Liver (tissue), 9 donors: ENCODE data around the gene TCERG1L. TPM values are rescaled to one million over a fixed set of nuclear protein-coding genes. Genes with fewer than 3 reads are reported as not detected.

Experiments
- DNase-seq: peaks from one replicate; pipeline ENCODE4 v3.0.0-alpha.2; 2017; ENCODE audit warnings: low spot score
- H3K27ac ChIP-seq, 2 donors: one replicate each; pipeline ENCODE4 v1.7.0; 2013; ENCODE audit warnings: inconsistent platforms in 2 of 2, low read length in 2 of 2, control low read depth in 1 of 2, low read depth in 1 of 2, mild to moderate bottlenecking in 1 of 2
- H3K27me3 ChIP-seq, 4 donors: one replicate each; pipeline versions ENCODE4 v1.6.1 to v1.7.0; 2013; ENCODE audit warnings: low read length in 3 of 4, inconsistent platforms in 1 of 4, mild to moderate bottlenecking in 1 of 4, moderate library complexity in 1 of 4; ENCODE audit not compliant: control insufficient read depth in 4 of 4, insufficient read depth in 4 of 4
- H3K36me3 ChIP-seq, 4 donors: one replicate each; pipeline versions ENCODE4 v1.6.1 to v1.7.0; 2013; ENCODE audit warnings: low read length in 3 of 4, mild to moderate bottlenecking in 3 of 4, low read depth in 1 of 4, moderate library complexity in 1 of 4; ENCODE audit not compliant: control insufficient read depth in 4 of 4, insufficient read depth in 3 of 4
- H3K4me1 ChIP-seq, 4 donors: one replicate each; pipeline versions ENCODE4 v1.6.1 to v1.7.0; 2013; ENCODE audit warnings: low read length in 3 of 4, mild to moderate bottlenecking in 3 of 4, moderate library complexity in 1 of 4; ENCODE audit not compliant: control insufficient read depth in 4 of 4, insufficient read depth in 4 of 4
- H3K4me3 ChIP-seq, 3 donors: one replicate each; pipeline versions ENCODE4 v1.6.1 to v1.7.0; 2013; ENCODE audit warnings: low read length in 3 of 3, control low read depth in 1 of 3, low read depth in 1 of 3, mild to moderate bottlenecking in 1 of 3
- H3K9ac ChIP-seq, 2 donors: one replicate each; pipeline ENCODE4 v1.7.0; 2013; ENCODE audit warnings: low read length in 2 of 2, mild to moderate bottlenecking in 2 of 2, moderate library complexity in 2 of 2, control low read depth in 1 of 2, low read depth in 1 of 2
- H3K9me3 ChIP-seq, 4 donors: one replicate each; pipeline versions ENCODE4 v1.6.1 to v1.7.0; 2013; ENCODE audit warnings: low read length in 3 of 4; ENCODE audit not compliant: control insufficient read depth in 4 of 4
- ATF3 ChIP-seq: IDR thresholded peaks from 2 replicates; pipeline ENCODE4 v1.6.1; 2016; ENCODE audit warnings: antibody characterized with exemption
- CTCF ChIP-seq: fragments of 150-350 bp; IDR thresholded peaks from 2 replicates; pipeline ENCODE4 v1.5.1; 2017; ENCODE audit warnings: improper control_type of control experiment, low read depth, low read length; ENCODE audit not compliant: missing input control
- EGR1 ChIP-seq, 2 donors: IDR thresholded peaks; 2 replicates each; pipeline ENCODE4 v1.6.1; 2016 to 2018; ENCODE audit warnings: antibody characterized with exemption in 2 of 2, low read depth in 2 of 2
- FOXA1 ChIP-seq: IDR thresholded peaks from 2 replicates; pipeline ENCODE4 v1.6.1; 2016; ENCODE audit warnings: antibody characterized with exemption
- FOXA2 ChIP-seq: IDR thresholded peaks from 2 replicates; pipeline ENCODE4 v1.6.1; 2016; ENCODE audit warnings: antibody characterized with exemption
- GABPA ChIP-seq, 2 donors: IDR thresholded peaks in 1 of 2; conservative IDR thresholded peaks in 1 of 2; 2 replicates each; pipeline ENCODE4 v1.6.1; 2016; ENCODE audit warnings: antibody characterized with exemption in 2 of 2, mild to moderate bottlenecking in 1 of 2, moderate library complexity in 1 of 2
- HNF4A ChIP-seq, 2 donors: conservative IDR thresholded peaks; 2 replicates each; pipeline ENCODE4 v1.6.1; 2016; ENCODE audit warnings: antibody characterized with exemption in 2 of 2, mild to moderate bottlenecking in 2 of 2
- HNF4G ChIP-seq: IDR thresholded peaks from 2 replicates; pipeline ENCODE4 v1.6.1; 2016; ENCODE audit warnings: antibody characterized with exemption
- JUND ChIP-seq, 2 donors: IDR thresholded peaks; 2 replicates each; pipeline ENCODE4 v1.6.1; 2016; ENCODE audit warnings: antibody characterized with exemption in 2 of 2
- MAX ChIP-seq: IDR thresholded peaks from 2 replicates; pipeline ENCODE4 v1.6.1; 2016; ENCODE audit warnings: antibody characterized with exemption
- RAD21 ChIP-seq, 2 donors: IDR thresholded peaks; 2 replicates each; pipeline ENCODE4 v1.6.1; 2016; ENCODE audit warnings: antibody characterized with exemption in 2 of 2, mild to moderate bottlenecking in 2 of 2
- REST ChIP-seq: IDR thresholded peaks from 2 replicates; pipeline ENCODE4 v1.6.1; 2016; ENCODE audit warnings: antibody characterized with exemption, mild to moderate bottlenecking
- YY1 ChIP-seq: IDR thresholded peaks from 2 replicates; pipeline ENCODE4 v1.6.1; 2016; ENCODE audit warnings: antibody characterized with exemption, mild to moderate bottlenecking
- ZBTB33 ChIP-seq: IDR thresholded peaks from 2 replicates; pipeline ENCODE4 v1.6.1; 2016; ENCODE audit warnings: antibody characterized with exemption
- WGBS: extraction: QIAGEN DNeasy Blood & Tissue Kit; methylation state at CpG from one replicate; pipeline ENCODE4 v1.1.7; 2013; 5-methylcytosine and 5-hydroxymethylcytosine counted together
- polyA plus RNA-seq, 2 donors: library from polyadenylated mRNA; stranded (reverse) in 1 of 2; unstranded in 1 of 2; fragments of 200-250 nt in 1 of 2; fragments of >200 nt in 1 of 2; fragmentation: Nextera tagmentation in 1 of 2; extraction: Ambion mirVana in 1 of 2; gene quantifications; one replicate each; pipeline versions ENCODE4 v1.2.1 to v1.2.3, GENCODE V29; 2013 to 2015
- total RNA-seq, 2 donors: library from RNA; depleted of rRNA; stranded (reverse); fragments of >200 nt; gene quantifications; one replicate each; pipeline ENCODE4 v1.2.3, GENCODE V29; 2014
- donor health status: healthy.
- donor health status: healthy.
- donor health status: healthy.
- donor health status: healthy.
- donor health status: healthy.

TCERG1L gene
- total and polyA plus RNA-seq, 4 donors, result not detected

- Histone ChIP-seq H3K9me3 (no peaks in the 10 kb centered on the region), H3K36me3 (no peaks in the 10 kb centered on the region), H3K9ac (no peak overlapping the region), H3K27ac (no peak overlapping the region), H3K4me1 (no peaks in the 10 kb centered on the region), H3K27me3 (no peaks in the 10 kb centered on the region), H3K4me3 (no peak overlapping the region)
- TF ChIP-seq EGR1 (IDR thresholded peaks at IDR 0.05; ENCODE audit: low read depth in 2 of 2) (no peak), YY1 (no peak), HNF4G (no peak), GABPA (IDR thresholded peaks at IDR 0.05 in 1 of 2, conservative IDR thresholded peaks at IDR 0.05 in 1 of 2) (no peak)
- WGBS, result 83% methylated on average over 9 of the region's 9 CpGs
- no peak for DNase-seq
Measured at GRCh38 chr10:131116991-131117375, 194.5 kb downstream of the TCERG1L start.

- H3K9me3 ChIP-seq, result no peaks in the 10 kb centered on the region
- H3K4me1 ChIP-seq, result no peaks in the 10 kb centered on the region
- no peak overlapping the region for H3K4me3 ChIP-seq
- no peak overlapping the region for H3K9ac ChIP-seq
- TF ChIP-seq HNF4G (no peak), REST (no peak), MAX (no peak), CTCF (no peak), ZBTB33 (no peak), FOXA1 (no peak), FOXA2 (no peak), JUND (IDR thresholded peaks at IDR 0.05) (no peak), YY1 (no peak), HNF4A (conservative IDR thresholded peaks at IDR 0.05) (no peak), RAD21 (IDR thresholded peaks at IDR 0.05) (no peak), ATF3 (no peak), EGR1 (IDR thresholded peaks at IDR 0.05; ENCODE audit: low read depth in 2 of 2) (no peak)
- no peak overlapping the region for H3K27ac ChIP-seq
- H3K27me3 ChIP-seq, result no peaks in the 10 kb centered on the region
- no peak for DNase-seq
- WGBS, result 83% methylated on average over 24 of the region's 24 CpGs
- no peaks in the 10 kb centered on the region for H3K36me3 ChIP-seq
Measured at GRCh38 chr10:131116216-131116990, 195.1 kb downstream of the TCERG1L start.
